ENCODE measurements around the gene PNKD. TPM values are rescaled to one million over a fixed set of nuclear protein-coding genes. Genes with fewer than 3 reads are reported as not detected.

PNKD gene
- total and polyA plus RNA-seq, 2 of the 8 experiments (the other 6 are each of a cell fraction or from before 2014, with no cell fraction given) = 43.9 to 65.4 TPM

DNA sequence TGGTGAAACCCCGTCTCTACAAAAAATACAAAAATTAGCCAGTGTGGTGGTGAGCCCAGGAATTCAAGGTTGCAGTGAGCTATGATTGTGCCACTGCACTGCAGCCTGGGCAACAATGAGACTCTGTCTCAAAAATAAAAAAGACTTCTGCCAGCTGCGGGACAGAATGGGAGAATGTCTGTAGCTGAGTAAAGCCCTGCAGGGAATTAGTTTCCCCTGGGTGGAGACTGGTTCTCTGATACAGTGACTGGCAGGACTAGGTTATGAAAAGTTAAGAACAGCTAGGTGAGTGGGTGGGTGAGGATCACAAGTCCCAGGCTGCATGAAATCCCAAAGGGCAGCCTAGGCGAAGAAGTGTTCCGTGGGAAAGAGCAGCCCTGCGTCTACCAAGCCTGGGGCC lies 72.5 kb downstream of the PNKD start:
- FAIRE-seq = no peak
- Histone ChIP-seq H4K8ac (ENCODE audit: extremely low read depth, insufficient read depth, low read length) (no peak overlapping the region), H2BK5ac (ENCODE audit: low read depth, low read length) (no peak overlapping the region), H3K18ac (ENCODE audit: extremely low read depth, low read length) (no peak overlapping the region), H3K27ac (ENCODE audit: low read depth, low read length) (no peak overlapping the region), H4K5ac (ENCODE audit: insufficient read length, low read depth, low read length) (no peak overlapping the region), H2BK15ac (ENCODE audit: low read length) (no peak overlapping the region), H3K23ac (ENCODE audit: insufficient read length) (no peak overlapping the region), H3K79me2 (ENCODE audit: control insufficient read depth in 1 of 2, insufficient read depth in 2 of 2, low read length in 2 of 2) (no peaks in the 10 kb centered on the region), H3K14ac (ENCODE audit: insufficient read length) (no peak overlapping the region), H3K23me2 (ENCODE audit: low read depth, low read length) (no peaks in the 10 kb centered on the region), H4K20me1 (replicated peaks in 1 of 2; ENCODE audit: control insufficient read depth in 1 of 2, insufficient read depth in 2 of 2, low read length in 2 of 2) (no peaks in the 10 kb centered on the region), H3K27me3 (replicated peaks in 1 of 4; ENCODE audit: control insufficient read depth in 3 of 4, extremely low read depth in 1 of 4, insufficient read depth in 3 of 4, low read length in 3 of 4) (no peaks in the 10 kb centered on the region), H3K36me3 (ENCODE audit: control insufficient read depth in 2 of 4, insufficient read depth in 4 of 4, low read length in 3 of 4) (no peaks in the 10 kb centered on the region; a peak in 1 of 8 replicates), H3K4me1 (replicated peaks in 1 of 4; ENCODE audit: control insufficient read depth in 3 of 4, insufficient read depth in 4 of 4, low read length in 3 of 4) (peaks cover 0 to 4% (median 0%) of the 10 kb centered on the region in 4 experiments; a peak in 1 of 7 replicates), H3K9ac (replicated peaks in 1 of 4; ENCODE audit: extremely low read depth in 1 of 4, low read depth in 3 of 4, low read length in 3 of 4) (no peak overlapping the region), H3K9me3 (ENCODE audit: insufficient read depth in 2 of 2, low read depth in 1 of 2, low read length in 1 of 2) (no peaks in the 10 kb centered on the region), H2BK12ac (ENCODE audit: low read depth, low read length) (no peak overlapping the region), H2AK5ac (ENCODE audit: low read depth, low read length) (no peak overlapping the region), H3K4me2 (ENCODE audit: insufficient read depth in 1 of 2, low read depth in 2 of 2, low read length in 2 of 2) (no peak overlapping the region), H3K4ac (replicated peaks; ENCODE audit: insufficient read length, low read depth, low read length) (no peak overlapping the region), H2BK20ac (ENCODE audit: low read length) (no peak overlapping the region), H3K56ac (replicated peaks; ENCODE audit: insufficient read length, low read depth, low read length) (no peak overlapping the region), H3K4me3 (ENCODE audit: extremely low read depth in 1 of 4, insufficient read depth in 2 of 4, low read depth in 3 of 4, low read length in 4 of 4) (no peak overlapping the region), H2AFZ (ENCODE audit: low read length) (no peak overlapping the region), H2BK120ac (replicated peaks; ENCODE audit: low read depth, low read length) (no peak overlapping the region), H3K79me1 (ENCODE audit: low read depth, low read length) (no peaks in the 10 kb centered on the region), H4K91ac (replicated peaks; ENCODE audit: insufficient read length, low read length) (no peak overlapping the region)
- no peak for DNase-seq (ENCODE audit: low read depth in 1 of 2, low spot score in 2 of 2)
- no peak for TF ChIP-seq GABPA (IDR thresholded peaks at IDR 0.05; ENCODE audit: borderline replicate concordance, insufficient read depth, low read length)
- no peak for TF ChIP-seq JUN (IDR thresholded peaks at IDR 0.05; ENCODE audit: low read depth, low read length)
- TF ChIP-seq PHF8 (conservative IDR thresholded peaks at IDR 0.05; ENCODE audit: low read depth, low read length) = no peak
- TF ChIP-seq, protein P1, sequence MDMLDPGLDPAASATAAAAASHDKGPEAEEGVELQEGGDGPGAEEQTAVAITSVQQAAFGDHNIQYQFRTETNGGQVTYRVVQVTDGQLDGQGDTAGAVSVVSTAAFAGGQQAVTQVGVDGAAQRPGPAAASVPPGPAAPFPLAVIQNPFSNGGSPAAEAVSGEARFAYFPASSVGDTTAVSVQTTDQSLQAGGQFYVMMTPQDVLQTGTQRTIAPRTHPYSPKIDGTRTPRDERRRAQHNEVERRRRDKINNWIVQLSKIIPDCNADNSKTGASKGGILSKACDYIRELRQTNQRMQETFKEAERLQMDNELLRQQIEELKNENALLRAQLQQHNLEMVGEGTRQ (IDR thresholded peaks at IDR 0.05; ENCODE audit: low read length) = no peak
- TF ChIP-seq, protein P2, sequence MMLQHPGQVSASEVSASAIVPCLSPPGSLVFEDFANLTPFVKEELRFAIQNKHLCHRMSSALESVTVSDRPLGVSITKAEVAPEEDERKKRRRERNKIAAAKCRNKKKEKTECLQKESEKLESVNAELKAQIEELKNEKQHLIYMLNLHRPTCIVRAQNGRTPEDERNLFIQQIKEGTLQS (IDR thresholded peaks at IDR 0.05; ENCODE audit: insufficient read depth, low read depth, low read length) = no peak
- no peak for TF ChIP-seq ZNF274 (IDR thresholded peaks at IDR 0.05; ENCODE audit: borderline replicate concordance, extremely low read depth, low read length)
- TF ChIP-seq SUZ12 (IDR thresholded peaks at IDR 0.05; ENCODE audit: low read length) = no peak
- TF ChIP-seq SRF (IDR thresholded peaks at IDR 0.05; ENCODE audit: low read depth, low read length) = no peak
- TF ChIP-seq SIRT6 (IDR thresholded peaks at IDR 0.05; ENCODE audit: low read length) = no peak
- TF ChIP-seq TCF12 (IDR thresholded peaks at IDR 0.05; ENCODE audit: low read depth, low read length) = no peak
- ChIA-PET CTCF (ENCODE audit: partially characterized antibody) (interaction anchor here (1.2 to 3.0 kb wide), 5 partner anchors 9 to 29 kb away, joined by 3 to 18 read pairs (median 4); partner anchors contain the start of gene CATIP), POLR2A (ENCODE audit: partially characterized antibody) (interaction anchor here (0.9 kb wide), 1 partner anchor 54 kb away, joined by 4 read pairs; no protein-coding TSS in a partner anchor)
- WGBS, 2 experiments (ENCODE audit: extremely low coverage in 1 of 2, insufficient coverage in 1 of 2, insufficient read length in 1 of 2, insufficient replicate concordance in 2 of 2, low coverage in 1 of 2, low lambda C conversion rate in 2 of 2, missing lambda C conversion rate in 1 of 2) = 89% methylated on average over 5 of the region's 5 CpGs; no CpG with 5 or more reads in 1 of the 2 experiments
